ENCODE measurements around the gene DNAJC4. TPM values are rescaled to one million over a fixed set of nuclear protein-coding genes. Genes with fewer than 3 reads are reported as not detected.

Gene DNAJC4
- total RNA-seq, 1 experiment from 2014 or later: 26.0 TPM

- TF ChIP-seq, protein P1, sequence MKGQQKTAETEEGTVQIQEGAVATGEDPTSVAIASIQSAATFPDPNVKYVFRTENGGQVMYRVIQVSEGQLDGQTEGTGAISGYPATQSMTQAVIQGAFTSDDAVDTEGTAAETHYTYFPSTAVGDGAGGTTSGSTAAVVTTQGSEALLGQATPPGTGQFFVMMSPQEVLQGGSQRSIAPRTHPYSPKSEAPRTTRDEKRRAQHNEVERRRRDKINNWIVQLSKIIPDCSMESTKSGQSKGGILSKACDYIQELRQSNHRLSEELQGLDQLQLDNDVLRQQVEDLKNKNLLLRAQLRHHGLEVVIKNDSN (CRISPR knock-in tag; IDR thresholded peaks at IDR 0.05): no peak
- TF ChIP-seq JUN (CRISPR knock-in tag; IDR thresholded peaks at IDR 0.05) (no peak), HMGXB4 (CRISPR knock-in tag; IDR thresholded peaks at IDR 0.05) (no peak), NR1H2 (CRISPR knock-in tag; IDR thresholded peaks at IDR 0.05) (no peak), MAX (CRISPR knock-in tag; IDR thresholded peaks at IDR 0.05) (no peak), IRF1 (CRISPR knock-in tag; IDR thresholded peaks at IDR 0.05) (no peak), MYBL2 (CRISPR knock-in tag; IDR thresholded peaks at IDR 0.05) (no peak), NFYB (CRISPR knock-in tag; conservative IDR thresholded peaks at IDR 0.05; ENCODE audit: low read depth) (no peak), ELF4 (CRISPR knock-in tag; IDR thresholded peaks at IDR 0.05; ENCODE audit: low read depth) (no peak)
These were observed 43.7 kb upstream of the DNAJC4 start (continued) for GRCh38 chr11:64186492-64187165.

DNA sequence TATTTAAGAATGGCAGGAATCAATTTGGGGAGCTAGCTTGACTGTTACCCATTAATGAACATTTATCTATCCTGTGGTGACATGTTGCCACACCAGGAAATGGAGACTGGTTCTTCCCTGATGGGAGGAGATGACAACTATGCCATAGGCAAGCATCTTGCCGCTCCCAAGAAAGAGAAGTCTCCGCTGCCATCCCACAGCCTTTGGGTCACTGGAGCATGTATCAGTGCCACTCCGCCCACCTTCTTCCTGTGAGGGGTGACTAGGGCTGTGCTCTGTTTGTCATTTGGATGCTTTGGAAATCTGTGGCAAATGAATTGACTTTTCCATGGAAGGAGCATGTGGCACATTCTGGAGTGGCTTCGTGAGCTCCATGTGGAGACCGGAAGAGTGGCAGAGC is 37.9 kb upstream of the DNAJC4 start:
- Mint-ChIP-seq H3K36me3 (peaks cover 65% of the 10 kb centered on the region), H3K27me3 (ENCODE audit: low read depth) (no peaks in the 10 kb centered on the region), H3K4me3 (no peak overlapping the region), H3K27ac (peak overlapping the region; percentile 41; the same call in 1 of the 2 replicates), H3K9me3 (no peaks in the 10 kb centered on the region), H3K4me1 (peaks cover 9% of the 10 kb centered on the region)
- POLR2A ChIA-PET: no interaction called here
- CTCF ChIA-PET: interaction anchor here (1.2 to 2.1 kb wide), 3 partner anchors 12 to 40 kb away, joined by 4 to 11 read pairs (median 4); no protein-coding TSS in a partner anchor
- ATAC-seq (no peak), DNase-seq (ENCODE audit: low spot score) (no peak)
- TF ChIP-seq SMAD3 (CRISPR knock-in tag; IDR thresholded peaks at IDR 0.05; ENCODE audit: borderline replicate concordance): no peak
- TF ChIP-seq, protein P2, sequence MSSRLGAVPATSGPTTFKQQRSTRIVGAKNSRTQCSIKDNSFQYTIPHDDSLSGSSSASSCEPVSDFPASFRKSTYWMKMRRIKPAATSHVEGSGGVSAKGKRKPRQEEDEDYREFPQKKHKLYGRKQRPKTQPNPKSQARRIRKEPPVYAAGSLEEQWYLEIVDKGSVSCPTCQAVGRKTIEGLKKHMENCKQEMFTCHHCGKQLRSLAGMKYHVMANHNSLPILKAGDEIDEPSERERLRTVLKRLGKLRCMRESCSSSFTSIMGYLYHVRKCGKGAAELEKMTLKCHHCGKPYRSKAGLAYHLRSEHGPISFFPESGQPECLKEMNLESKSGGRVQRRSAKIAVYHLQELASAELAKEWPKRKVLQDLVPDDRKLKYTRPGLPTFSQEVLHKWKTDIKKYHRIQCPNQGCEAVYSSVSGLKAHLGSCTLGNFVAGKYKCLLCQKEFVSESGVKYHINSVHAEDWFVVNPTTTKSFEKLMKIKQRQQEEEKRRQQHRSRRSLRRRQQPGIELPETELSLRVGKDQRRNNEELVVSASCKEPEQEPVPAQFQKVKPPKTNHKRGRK (CRISPR knock-in tag; IDR thresholded peaks at IDR 0.05; ENCODE audit: borderline replicate concordance): no peak
- no peak for TF ChIP-seq NR2C2 (CRISPR knock-in tag; IDR thresholded peaks at IDR 0.05)
- no peak for TF ChIP-seq ARID4B (CRISPR knock-in tag; IDR thresholded peaks at IDR 0.05; ENCODE audit: borderline replicate concordance)
- TF ChIP-seq CTCF (IDR thresholded peaks at IDR 0.05): no peak
- TF ChIP-seq, protein P3, sequence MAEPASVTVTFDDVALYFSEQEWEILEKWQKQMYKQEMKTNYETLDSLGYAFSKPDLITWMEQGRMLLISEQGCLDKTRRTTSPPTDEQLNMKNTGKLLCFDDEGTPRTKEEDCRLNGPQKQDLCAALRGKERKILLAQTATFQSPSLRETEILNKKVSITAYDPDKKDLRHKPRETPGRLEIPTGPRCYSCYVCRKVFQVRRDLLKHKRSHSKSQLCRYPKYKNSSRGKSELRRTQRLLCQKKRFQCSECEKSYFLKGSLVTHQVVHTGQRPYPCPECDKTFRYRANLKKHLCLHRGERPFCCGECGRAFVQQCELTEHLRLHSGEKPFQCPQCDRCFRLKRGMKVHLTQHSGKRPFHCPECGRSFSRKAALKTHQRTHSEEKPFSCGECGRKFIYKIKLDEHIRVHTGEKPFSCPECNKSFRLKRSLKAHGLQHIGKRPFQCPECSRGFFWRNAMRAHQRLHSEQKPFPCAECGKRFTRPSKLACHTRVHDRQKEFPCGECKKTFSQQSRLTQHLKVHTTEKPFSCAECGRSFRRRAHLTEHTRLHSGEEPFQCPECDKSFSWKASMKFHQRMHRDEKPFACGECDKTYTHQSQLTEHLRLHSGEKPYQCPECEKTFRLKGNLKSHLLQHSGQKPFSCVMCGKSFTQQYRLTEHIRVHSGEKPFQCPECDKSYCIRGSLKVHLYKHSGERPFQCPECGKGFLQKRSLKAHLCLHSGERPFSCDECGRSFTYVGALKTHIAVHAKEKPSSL (CRISPR knock-in tag; conservative IDR thresholded peaks at IDR 0.05): no peak
- TF ChIP-seq ZNF219 (CRISPR knock-in tag; IDR thresholded peaks at IDR 0.05; ENCODE audit: borderline replicate concordance): no peak
- no peak for TF ChIP-seq STAT6 (CRISPR knock-in tag; conservative IDR thresholded peaks at IDR 0.05; ENCODE audit: low read depth)
- no peak for TF ChIP-seq ETV6 (CRISPR knock-in tag; IDR thresholded peaks at IDR 0.05)

Measured in WTC11 (cell line).